ENCODE data around the gene AK2. TPM values are rescaled to one million over a fixed set of nuclear protein-coding genes. Genes with fewer than 3 reads are reported as not detected.

AK2 gene
- total and polyA plus RNA-seq, 10 of the 15 experiments (the other 5 are each of a cell fraction or from before 2014, with no cell fraction given) = 52.3 to 500 (median 278) TPM

GRCh38 chr1:32998064-32998463, 38.6 kb downstream of the AK2 start:
- intact Hi-C loops (cut with micrococcal nuclease; ENCODE audit: unreplicated experiment) = no loop called here
- SMC1A ChIA-PET (ENCODE audit: uncharacterized antibody, unreplicated experiment) = interaction anchor here (1.1 to 2.1 kb wide), 3 partner anchors 13 to 60 kb away, joined by 4 to 5 read pairs (median 4); no protein-coding TSS in a partner anchor

GRCh38 chr1:32997381-32997891, 39.2 kb downstream of the AK2 start:
- Histone ChIP-seq H3K4me2 (ENCODE audit: control insufficient read depth, insufficient read depth) (no peak overlapping the region), H3K4me3 (no peak overlapping the region), H3K27me3 (replicated peaks in 1 of 2; ENCODE audit: control insufficient read depth in 2 of 2, insufficient read depth in 2 of 2, low read length in 1 of 2) (no peaks in the 10 kb centered on the region), H3K9me3 (replicated peaks; ENCODE audit: control insufficient read depth, insufficient read depth, low read length) (no peaks in the 10 kb centered on the region), H3K9ac (ENCODE audit: control insufficient read depth, insufficient read depth, low read length) (no peak overlapping the region), H3K79me2 (ENCODE audit: control insufficient read depth, insufficient read depth, low read length) (no peaks in the 10 kb centered on the region), H4K20me1 (ENCODE audit: control insufficient read depth, insufficient read depth) (no peaks in the 10 kb centered on the region), H3K36me3 (ENCODE audit: control insufficient read depth in 2 of 2, insufficient read depth in 2 of 2, low read length in 1 of 2) (no peaks in the 10 kb centered on the region; a peak in 1 of 4 replicates), H2AFZ (ENCODE audit: control insufficient read depth, low read depth, low read length) (no peak overlapping the region), H3K27ac (ENCODE audit: control insufficient read depth, insufficient read depth) (peak overlapping the region; percentile 29), H3K4me1 (ENCODE audit: control insufficient read depth, insufficient read depth, low read length) (peaks cover 32% of the 10 kb centered on the region)
- ChIA-PET CTCF (interaction anchor here (1.2 to 1.9 kb wide), 2 partner anchors 57 to 64 kb away, joined by 3 to 9 read pairs; no protein-coding TSS in a partner anchor), RAD21 (ENCODE audit: unreplicated experiment) (interaction anchor here (1.2 to 1.6 kb wide), 2 partner anchors 8 to 60 kb away, joined by 3 read pairs; no protein-coding TSS in a partner anchor), POLR2A (interaction anchor here (0.9 to 1.4 kb wide), 5 partner anchors 8 to 42 kb away, joined by 3 to 6 read pairs (median 3); no protein-coding TSS in a partner anchor), SMC1A (ENCODE audit: uncharacterized antibody, unreplicated experiment) (interaction anchor here (1.1 to 2.3 kb wide), 5 partner anchors 9 to 64 kb away, joined by 3 to 11 read pairs (median 4); no protein-coding TSS in a partner anchor)
- DNase-seq (ENCODE audit: low read depth, low spot score) (no peak), FAIRE-seq (no peak), ATAC-seq (no peak)
- in situ Hi-C loops (cut with MboI) (no loop called here), intact Hi-C loops (cut with micrococcal nuclease; ENCODE audit: unreplicated experiment) (no loop called here)
- no TSS peak for BruUV-seq (replicated peaks)
- WGBS (ENCODE audit: insufficient coverage, insufficient replicate concordance, low lambda C conversion rate, missing lambda C conversion rate) = 66% methylated on average over 2 of the region's 2 CpGs
- TF ChIP-seq RAD21 (IDR thresholded peaks at IDR 0.05; ENCODE audit: insufficient read depth, low read depth, low read length) = no peak
- no peak for TF ChIP-seq KDM1A (IDR thresholded peaks at IDR 0.05; ENCODE audit: borderline replicate concordance)
- no peak for TF ChIP-seq REST (IDR thresholded peaks at IDR 0.05; ENCODE audit: low read depth, low read length)
- TF ChIP-seq DPF2 (IDR thresholded peaks at IDR 0.05) = no peak
- TF ChIP-seq MLLT1 (IDR thresholded peaks at IDR 0.05) = no peak
- no peak for TF ChIP-seq NKRF (conservative IDR thresholded peaks at IDR 0.05)
- no peak for TF ChIP-seq KAT2A (conservative IDR thresholded peaks at IDR 0.05; ENCODE audit: control insufficient read depth, low read depth, low read length)
- no peak for TF ChIP-seq SIN3A (IDR thresholded peaks at IDR 0.05; ENCODE audit: low read depth, low read length)

More at GRCh38 chr1:32998064-32998463, 38.6 kb downstream of the AK2 start:
- ChIA-PET RAD21 (ENCODE audit: unreplicated experiment) (interaction anchor here (1.2 kb wide), 1 partner anchor 17 kb away, joined by 3 read pairs; no protein-coding TSS in a partner anchor), POLR2A (interaction anchor here (1.2 to 1.3 kb wide), 2 partner anchors 9 to 17 kb away, joined by 3 read pairs; no protein-coding TSS in a partner anchor), CTCF (no interaction called here)
- H3K27ac ChIP-seq (ENCODE audit: control insufficient read depth, insufficient read depth) = peak overlapping the region; percentile 29
- H3K27me3 ChIP-seq (replicated peaks in 1 of 2; ENCODE audit: control insufficient read depth in 2 of 2, insufficient read depth in 2 of 2, low read length in 1 of 2) = no peaks in the 10 kb centered on the region
- DNase-seq (ENCODE audit: low read depth, low spot score) = no peak
- H3K36me3 ChIP-seq (ENCODE audit: control insufficient read depth in 2 of 2, insufficient read depth in 2 of 2, low read length in 1 of 2) = no peaks in the 10 kb centered on the region; a peak in 1 of 4 replicates
- H3K9me3 ChIP-seq (replicated peaks; ENCODE audit: control insufficient read depth, insufficient read depth, low read length) = no peaks in the 10 kb centered on the region
- no peak for ATAC-seq
- TF ChIP-seq POLR2A (IDR thresholded peaks at IDR 0.05; ENCODE audit: low read depth, low read length) (peak; percentile 42; the same call in 1 of the 2 replicates), ZNF207 (IDR thresholded peaks at IDR 0.05; ENCODE audit: borderline replicate concordance) (no peak)
- no peak overlapping the region for H3K9ac ChIP-seq (ENCODE audit: control insufficient read depth, insufficient read depth, low read length)
- no peaks in the 10 kb centered on the region for H4K20me1 ChIP-seq (ENCODE audit: control insufficient read depth, insufficient read depth)
- no peak overlapping the region for H3K4me2 ChIP-seq (ENCODE audit: control insufficient read depth, insufficient read depth)
- H2AFZ ChIP-seq (ENCODE audit: control insufficient read depth, low read depth, low read length) = no peak overlapping the region
- 66% methylated on average over 5 of the region's 5 CpGs for WGBS (ENCODE audit: insufficient coverage, insufficient replicate concordance, low lambda C conversion rate, missing lambda C conversion rate)
- H3K4me1 ChIP-seq (ENCODE audit: control insufficient read depth, insufficient read depth, low read length) = peaks cover 25% of the 10 kb centered on the region
- no peak for FAIRE-seq
- in situ Hi-C loops (cut with MboI) = no loop called here
- H3K79me2 ChIP-seq (ENCODE audit: control insufficient read depth, insufficient read depth, low read length) = no peaks in the 10 kb centered on the region
- no TSS peak for BruUV-seq (replicated peaks)
- no peak overlapping the region for H3K4me3 ChIP-seq
